HuH-7 (cell line): ENCODE results near the gene GLOD4.
"Not testable (repeated sequence)": the region's sequence is repeated elsewhere in the genome, so short reads cannot be mapped to it uniquely, and the experiment has no call there.

Source experiments
- DNase-seq: peaks from one replicate; pipeline ENCODE4 v3.0.0; 2011; ENCODE audit warnings: low spot score

The GLOD4 gene

DNA sequence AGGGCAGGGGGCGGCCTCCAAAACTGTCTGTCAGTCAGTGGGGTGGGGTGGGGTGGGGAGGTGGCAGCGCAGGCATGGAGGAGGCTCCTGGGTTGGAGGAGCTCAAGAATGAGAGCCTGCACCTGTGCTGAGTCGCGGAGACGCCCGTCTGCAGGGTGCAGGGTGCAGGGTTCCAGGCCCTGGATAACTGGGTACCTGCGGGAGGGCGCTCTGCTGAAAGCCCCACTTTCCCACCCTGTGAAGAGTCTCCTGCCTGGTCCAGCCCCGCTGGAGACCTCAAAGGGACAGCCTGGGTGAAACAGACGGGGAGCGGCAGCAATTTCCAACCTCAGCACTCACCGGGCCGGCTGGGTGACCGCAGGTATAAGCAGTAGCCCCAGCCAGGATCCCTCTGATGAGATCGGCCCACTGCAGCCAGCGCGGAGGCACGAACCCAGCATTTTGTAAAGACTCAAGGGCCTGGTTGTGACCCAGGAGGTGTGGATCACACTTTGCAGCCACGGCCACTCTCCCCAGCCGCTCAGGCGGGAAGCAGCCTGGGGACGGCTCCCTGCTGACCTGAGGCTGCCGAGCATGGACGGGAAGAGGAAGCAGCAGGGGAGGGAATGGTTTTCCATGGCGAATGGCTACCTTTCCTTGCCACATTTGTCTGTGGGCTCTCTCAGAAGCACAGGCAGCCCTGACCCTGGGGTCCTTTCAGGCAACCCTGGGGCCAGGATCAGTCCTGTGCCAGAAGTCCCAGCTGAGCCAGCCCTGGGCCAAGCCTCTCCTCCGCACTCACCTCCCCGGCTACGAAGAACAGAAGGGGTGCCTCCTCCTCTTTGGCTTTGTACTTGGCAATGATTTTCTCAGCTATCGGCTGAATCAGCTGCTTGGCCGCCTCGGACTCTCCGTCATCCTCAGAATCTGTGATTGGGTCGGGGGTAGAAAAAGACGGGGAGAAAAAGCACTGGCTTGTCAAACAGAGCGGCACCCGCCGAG lies 21.1 kb upstream of the GLOD4 start:
- no peak for DNase-seq

DNA sequence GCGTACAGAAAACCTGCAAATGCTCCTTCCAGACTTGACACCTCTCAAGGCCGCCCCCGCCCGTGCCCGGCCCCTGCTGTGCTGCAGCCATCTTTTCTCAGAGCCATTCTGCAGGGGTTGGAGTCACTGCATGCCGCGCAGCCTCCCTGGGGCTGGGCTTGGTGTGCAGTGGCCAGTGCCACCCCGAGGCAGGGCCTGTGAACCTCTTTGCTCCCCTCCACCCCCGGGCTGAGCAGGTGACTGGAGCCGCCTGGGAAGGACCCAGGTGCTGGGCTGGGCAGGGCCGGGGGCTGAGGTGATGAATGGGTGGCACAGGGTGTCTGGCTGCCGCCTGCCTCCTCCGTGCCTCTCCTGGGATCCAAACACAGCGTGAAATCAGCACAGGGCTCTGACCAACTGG lies 20.4 kb upstream of the GLOD4 start:
- DNase-seq: no peak

DNA sequence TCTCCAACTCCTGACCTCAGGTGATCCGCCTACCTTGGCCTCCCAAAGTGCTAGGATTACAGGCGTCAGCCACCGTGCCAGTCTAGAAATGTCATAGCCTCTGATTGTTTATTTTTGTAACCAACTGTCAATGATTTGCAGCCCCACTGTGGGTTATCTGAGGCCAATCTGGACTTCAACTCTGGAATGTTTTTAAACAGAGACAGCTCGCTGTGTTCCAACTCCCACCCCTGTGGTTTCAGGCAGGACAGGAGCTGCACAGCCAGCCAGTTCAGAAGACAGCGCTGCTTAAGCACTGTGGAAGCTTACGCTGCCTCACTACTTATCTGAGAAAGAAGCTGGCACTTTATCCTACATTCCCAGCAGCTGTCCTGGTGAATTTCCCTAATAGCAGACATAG lies 19.6 kb upstream of the GLOD4 start:
- DNase-seq: peak; percentile 44

DNA sequence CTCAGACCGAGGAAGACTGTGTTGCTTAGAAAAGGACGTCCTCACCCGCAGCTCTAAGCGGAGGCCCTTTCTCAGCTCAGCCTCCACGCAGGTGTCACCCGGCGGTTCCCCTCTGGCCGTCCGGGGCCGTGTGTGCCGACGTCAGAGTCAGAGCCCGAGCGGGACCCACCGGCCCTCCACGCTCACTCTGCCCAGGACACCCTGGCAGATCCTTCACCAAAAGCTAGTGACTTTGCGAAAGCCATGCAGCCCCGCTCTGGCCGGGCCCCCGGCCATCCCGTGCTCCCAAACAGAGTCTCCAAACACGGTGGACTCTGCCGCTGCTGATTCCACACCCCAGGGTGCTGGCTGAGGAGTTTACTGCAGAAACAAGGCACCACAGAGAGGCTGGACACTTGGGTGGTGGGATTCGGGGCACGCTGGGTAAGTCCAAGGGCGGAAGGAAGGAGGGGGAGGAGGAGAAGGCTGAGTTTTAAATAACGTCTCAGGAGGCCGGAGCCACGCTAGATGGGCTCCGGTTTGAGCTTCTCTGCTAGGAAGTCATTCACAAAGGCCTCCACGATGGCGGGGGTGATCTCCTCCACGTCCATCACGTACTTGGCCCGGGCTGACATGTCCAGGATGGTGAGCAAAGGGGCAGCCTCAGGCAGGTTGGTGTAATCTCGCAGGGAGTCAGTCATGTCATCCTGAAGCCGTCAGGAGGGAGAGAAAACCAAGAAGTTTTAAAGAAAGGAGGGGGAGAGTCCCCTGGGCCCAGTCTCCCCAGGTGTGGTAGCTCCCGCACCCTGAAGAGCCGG lies 18.6 kb upstream of the GLOD4 start:
- no peak for DNase-seq

DNA sequence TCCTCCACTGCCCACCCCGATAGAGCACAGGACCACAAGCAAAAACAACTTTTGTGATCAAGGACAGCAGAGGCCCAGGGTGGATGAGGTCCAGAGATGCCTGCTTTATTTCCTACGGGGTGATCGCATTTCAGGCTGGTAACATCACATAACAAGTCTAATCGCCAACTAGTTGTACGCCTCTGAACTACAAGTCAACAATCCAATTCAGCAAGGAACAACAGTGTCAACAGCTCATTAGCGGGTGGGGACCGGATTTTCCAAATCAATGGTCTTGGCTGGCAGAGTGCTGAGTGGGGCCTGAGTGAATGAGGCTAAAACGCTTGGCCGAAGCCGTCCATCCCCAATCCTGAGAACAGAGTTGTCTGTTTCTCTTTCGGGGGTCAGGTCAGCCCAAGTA lies 17.2 kb upstream of the GLOD4 start:
- no peak for DNase-seq

DNA sequence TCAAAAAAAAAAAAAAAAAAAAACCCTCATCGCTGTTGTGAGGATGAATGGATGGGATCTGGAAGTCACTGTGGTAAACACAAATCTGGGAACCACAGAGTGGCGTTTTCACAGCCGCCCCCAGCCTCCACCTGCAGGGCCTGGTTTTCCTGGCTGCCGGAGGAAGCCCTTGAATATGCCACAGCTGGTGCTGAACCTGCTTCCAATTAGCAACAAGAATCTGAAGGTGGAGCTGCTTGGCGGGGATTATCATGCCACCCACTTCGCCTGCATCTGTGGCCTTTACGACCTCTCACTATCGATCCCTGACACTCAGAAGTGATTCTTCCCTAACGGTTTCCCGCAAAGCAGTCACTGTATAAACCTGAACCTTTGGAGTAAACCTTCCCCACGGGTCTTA lies 16.2 kb upstream of the GLOD4 start:
- no peak for DNase-seq

DNA sequence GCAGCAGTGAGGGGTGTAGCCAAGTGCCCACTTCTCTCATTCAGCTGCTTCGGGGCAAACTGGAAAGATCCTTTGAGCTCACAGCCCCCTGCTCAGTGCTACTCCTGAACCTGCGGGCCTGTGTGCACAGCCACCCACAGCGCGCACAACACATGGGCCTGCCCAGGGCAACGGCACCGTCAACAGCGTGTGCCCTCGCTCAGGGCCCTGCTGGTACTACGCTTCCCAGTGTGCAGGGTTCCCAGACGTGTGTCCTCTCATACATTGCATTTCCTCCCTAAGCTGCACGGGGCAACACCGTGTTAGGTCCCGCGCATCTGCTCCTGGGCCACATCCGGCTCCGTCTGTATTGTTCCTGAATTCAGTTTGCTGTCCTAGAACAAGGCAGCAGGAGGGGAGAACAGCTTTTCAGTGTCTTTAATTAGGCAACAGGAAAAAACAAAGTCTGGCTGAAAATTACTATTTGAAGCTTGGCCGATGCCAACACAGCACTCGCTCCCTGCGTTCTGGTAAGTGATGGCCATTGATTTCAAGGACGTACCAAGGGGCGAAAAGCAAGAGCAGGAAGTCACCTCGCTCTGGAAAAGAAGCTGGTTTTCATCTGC lies 15.3 kb upstream of the GLOD4 start:
- no peak for DNase-seq

DNA sequence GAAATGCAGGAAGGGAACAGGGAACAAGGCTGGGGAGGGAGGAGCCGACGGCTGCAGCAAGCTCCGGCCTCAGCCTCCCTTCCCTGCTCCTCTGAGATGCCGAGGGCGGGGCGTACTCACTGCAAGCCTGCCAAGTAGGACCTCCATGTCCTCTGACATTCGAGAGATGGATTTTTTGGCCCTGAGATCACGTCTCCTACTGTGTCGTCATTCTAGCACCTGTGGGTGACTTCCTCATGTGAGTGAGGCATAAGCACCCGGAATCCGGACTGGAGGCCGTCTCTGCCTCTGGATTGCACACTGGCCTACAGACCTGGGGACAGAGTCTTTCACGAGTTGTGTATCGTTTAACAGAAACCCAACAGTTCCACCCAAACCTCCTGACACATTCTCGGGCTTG lies 14.5 kb upstream of the GLOD4 start:
- DNase-seq: no peak

DNA sequence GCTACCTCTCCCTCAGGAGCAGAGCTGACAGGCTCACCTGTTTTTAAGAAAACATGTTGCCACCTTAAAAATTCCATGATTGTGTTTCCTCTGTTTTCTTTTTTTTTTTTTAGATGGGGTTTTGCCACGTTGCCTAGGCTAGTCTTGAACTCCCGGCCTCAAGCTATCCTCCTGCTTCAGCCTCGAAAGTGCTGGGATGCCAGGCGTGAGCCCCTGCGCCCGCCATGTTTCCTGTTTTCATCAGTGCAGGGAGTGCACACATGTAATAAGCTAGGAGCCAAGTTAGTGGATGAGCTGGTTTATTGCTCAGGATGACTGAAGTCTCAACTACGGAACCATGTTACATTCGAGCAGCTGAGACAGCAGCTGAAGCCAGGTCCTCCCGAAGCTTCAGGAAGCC lies 13.6 kb upstream of the GLOD4 start:
- DNase-seq: no peak

DNA sequence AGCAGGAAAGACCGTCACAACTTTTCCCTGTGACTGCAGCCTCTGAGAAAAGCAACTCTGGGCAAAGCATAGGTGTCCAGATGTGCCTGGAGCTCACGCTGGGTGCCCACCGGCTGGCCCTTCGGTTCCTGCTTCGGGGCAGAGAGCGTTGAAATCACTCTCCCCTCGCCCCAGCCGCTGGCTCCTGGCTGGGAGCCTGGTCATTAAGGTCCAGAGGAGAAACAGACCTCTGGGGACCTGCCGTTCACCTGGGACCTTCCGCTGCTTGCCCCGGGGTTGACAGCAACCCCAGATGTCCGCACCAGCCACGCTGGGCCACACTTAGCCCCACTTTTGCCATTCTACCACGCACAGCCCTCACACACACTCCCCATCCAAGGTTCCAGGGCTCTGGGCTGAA lies 13.2 kb upstream of the GLOD4 start:
- DNase-seq: no peak

DNA sequence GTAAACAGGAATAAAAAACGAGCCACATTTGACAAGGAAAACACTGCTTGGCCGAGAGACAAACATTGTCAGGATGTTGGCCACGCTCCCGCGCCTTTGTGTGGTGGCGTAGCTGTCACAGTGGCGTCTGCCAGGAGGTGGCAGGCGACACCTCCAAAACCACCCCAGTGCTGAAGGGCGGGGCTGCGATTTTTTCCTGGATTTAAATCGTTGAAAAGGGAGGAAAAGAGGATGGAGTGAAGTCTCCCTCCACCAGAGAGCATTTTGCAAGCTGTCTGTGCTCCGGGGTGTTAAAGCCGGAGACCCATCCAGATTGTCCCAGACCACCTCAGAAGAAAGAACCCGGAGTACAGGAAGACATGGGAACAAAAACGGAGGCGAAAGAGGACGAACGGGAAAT lies 12.8 kb upstream of the GLOD4 start:
- no peak for DNase-seq

DNA sequence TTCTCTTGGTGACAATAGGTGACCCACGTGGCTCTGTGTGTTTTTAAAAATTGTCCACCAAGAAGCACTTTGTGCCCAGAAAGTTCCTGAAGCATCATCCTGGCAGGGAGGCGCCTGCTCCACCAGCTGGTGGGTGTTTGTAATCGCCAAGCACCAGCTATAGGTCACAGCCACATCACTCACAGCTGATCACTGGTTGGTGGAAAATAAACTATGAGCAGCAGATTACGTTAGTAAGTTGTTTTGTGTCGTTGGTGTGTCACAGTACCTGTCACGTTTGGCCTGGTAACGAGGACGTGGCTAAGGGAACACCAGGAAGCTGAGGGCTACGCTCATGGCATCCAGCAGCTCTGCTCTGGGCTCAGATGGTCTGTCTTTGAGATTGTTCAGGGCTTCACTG lies 10.2 kb upstream of the GLOD4 start:
- DNase-seq: no peak

DNA sequence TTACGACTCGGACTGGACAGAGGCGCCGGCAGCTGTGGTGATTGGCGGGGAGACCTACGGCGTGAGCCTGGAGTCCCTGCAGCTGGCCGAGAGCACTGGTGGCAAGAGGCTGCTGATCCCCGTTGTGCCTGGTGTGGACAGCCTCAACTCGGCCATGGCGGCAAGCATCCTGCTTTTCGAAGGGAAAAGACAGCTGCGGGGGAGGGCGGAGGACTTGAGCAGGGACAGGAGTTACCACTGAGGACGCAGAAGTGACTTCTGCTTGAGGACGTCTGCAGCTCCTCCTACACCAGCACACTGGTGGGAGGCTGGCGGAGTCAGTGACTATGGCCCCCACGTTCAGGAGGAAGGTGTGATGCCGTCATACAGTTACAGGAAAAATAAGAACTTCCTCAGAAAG lies 9.7 kb upstream of the GLOD4 start:
- no peak for DNase-seq

DNA sequence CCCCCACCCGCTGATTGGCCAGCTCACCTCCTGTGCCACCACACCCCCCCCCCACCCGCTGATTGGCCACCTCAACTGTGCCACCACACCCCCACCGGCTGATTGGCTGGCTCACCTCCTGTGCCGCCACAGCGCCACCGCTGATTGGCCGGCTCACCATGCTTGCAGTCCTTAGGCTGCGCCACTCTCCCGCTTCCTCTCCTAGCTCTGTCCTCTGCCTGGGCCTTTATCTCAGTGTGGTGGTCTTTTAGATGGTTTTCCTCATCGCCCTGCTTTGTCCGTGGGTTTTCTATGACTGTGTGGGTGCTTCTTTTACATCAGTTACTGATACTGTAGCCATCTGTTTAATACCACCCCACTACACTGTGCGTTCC lies 8.8 kb upstream of the GLOD4 start:
- DNase-seq: not testable (repeated sequence)

DNA sequence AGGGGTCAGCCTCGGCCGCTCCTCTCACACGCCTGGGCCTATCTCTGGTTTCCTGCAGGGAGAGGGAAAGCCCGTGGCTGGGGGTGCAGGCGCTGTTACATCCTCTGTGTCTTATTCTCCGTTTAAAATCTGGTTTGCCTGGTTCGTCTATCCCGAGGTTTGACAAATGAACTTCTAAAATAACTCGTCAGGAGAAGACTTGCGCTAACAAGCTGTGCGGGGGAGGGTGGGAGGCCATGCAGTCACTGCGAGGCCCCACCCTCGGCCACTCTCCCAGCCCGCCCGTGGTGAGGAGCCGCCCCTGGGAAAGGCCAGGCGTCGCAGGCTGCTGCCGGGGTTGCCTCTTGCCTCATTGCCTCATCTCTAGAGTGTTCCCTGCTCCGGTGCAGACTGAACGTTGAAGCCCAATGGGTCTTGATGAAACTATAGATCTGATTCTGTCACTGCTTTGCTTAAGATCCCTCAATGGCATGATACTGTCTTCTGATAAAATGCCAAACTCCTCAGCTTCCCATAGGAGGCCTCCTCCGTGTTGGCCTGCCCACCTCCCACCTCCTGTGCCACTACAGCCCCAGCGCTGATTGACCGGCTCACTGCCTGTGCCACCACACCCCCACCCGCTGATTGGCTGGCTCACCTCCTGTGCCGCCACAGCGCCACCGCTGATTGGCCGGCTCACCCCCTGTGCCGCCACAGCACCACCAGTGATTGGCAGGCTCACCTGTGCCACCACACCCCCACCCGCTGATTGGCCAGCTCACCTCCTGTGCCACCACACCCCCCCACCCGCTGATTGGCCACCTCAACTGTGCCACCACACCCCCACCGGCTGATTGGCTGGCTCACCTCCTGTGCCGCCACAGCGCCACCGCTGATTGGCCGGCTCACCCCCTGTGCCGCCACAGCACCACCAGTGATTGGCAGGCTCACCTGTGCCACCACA lies 8.1 kb upstream of the GLOD4 start:
- DNase-seq: not testable (repeated sequence)

DNA sequence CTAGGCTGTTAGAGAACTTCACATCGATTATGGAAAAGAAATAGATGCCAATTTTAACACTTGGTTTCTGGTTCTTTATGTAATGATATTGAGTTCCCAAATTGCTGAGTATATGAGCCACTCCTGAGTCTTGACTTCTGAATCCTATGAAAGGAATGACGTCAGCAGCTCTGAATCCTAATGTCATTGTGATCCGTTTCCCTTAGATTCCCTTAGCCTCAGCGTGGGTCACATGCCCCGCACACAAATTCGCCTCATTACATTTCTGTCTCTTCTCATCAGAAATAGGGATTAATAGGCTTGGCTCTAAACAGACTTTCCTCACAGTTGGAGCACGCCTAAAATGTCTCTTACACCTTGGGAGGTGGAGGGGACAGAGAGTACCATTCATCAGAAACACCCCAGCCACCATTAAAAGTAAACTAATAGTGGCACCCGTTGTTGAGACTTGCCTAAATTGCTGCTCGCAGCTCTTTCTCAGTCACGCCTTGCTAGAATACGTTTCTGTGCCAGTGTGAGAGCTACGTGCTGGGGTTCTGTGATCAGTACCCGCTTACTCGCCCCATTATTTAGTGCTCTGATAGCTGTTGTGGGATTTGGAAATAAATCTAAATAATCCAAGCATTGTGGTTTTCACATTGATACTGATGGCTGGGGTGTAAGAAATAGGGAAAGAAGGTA lies 7.2 kb upstream of the GLOD4 start:
- no peak for DNase-seq

DNA sequence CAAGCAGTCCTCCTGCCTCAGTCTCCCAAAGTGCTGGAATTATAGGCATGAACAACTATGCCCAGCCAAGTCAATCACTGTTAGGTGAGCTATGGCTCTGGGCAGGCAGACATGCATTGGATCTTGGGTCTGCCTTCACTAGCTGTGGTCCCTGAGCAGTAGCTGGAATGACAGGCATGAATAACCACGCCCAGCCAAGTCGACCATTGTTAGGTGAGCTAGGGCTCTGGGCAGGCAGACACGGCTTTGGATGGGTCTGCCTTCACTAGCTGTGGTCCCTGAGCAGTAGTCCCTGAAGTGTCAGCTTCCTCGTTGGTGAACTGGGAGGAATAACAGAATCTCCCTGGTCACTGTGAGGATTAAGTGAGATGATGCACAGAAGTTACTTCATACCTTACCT lies 6.5 kb upstream of the GLOD4 start:
- DNase-seq: no peak

DNA sequence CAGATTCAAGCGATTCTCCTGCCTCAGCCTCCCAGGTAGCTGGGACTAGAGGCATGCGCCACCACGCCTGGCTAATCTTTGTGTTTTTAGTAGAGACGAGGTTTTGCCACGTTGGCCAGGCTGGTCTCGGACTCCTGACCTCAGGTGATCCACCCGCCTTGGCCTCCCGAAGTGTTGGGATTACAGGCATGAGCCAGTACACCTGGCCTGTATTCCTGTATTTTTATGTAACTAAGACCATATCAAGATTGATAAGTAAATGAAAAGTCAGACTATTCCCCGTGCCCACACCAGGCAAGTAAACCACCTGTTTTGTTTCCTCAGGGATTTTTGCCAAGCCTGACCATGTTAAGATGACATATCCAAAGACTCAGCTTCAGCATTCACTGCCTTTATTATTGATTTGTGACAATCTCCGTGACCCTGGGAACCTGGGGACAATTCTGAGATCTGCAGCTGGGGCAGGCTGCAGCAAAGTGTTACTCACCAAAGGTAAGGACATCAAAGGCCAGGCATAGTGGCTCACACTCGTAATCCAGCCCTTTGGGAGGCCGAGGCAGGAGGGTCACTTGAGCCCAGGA lies 5.7 kb upstream of the GLOD4 start:
- no peak for DNase-seq

DNA sequence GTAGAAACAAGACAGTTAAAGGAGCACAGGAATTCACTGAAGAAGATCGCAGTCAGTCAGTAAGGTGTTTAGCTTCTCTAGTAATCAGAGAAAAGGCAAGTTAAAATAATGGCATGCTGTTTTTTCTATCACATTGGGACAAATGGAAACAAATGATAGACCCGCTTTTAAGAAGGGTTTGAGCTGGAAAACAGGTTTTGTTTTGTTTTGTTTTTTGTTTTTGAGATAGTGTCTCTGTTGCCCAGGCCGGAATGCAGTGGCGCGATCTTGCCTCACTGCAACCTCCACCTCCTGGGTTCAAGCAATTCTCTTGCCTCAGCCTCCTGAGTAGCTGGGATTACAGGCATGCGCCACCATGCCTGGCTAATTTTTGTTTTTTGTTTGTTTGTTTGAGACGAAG lies 3.8 kb upstream of the GLOD4 start:
- DNase-seq: not testable (repeated sequence)

DNA sequence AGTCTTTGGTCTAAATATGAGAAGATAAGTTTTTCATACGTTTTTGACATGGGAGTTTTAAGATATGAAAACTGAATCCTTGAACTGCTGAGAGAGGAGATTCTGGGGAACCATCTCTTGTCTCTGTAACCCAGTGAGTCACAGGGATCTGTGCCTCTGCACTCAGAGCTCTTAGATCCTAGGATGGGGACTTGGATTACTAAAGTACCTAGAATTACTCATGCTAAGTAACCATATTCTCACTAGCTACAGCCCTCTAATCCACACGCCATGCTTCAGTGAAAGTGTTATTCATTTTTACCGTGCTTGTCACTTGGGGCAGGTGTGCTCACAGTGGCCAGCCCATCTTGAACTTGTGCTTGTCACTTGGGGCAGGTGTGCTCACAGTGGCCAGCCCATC lies 2.1 kb upstream of the GLOD4 start:
- no peak for DNase-seq

DNA sequence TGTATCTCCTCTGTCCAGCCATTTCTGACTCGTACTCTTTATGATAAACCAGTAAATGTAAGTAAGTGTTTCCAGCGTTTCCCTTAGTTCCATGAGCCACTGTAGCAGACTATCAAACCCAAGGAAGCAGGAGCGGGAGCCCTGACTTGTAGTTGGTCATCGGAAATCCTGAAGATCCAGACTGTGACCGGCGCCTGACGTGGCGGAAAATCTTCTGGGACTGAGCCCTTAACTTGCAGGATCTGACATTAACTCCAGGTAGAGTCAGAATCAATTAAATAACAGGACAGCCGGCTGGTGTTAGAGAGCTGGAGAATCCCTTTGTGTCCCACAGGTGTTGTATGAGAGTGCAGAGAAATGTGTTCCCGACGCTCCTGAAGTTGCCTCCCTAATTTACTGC lies 4.0 kb downstream of the GLOD4 start:
- no peak for DNase-seq
